GM12878 (cell line): ENCODE data around the gene CACNA1E.

Experiments used
- BRCA1 ChIP-seq: IDR thresholded peaks from 2 replicates; pipeline ENCODE4 v1.6.1; 2011; ENCODE audit warnings: low read depth, low read length, improper control_type of control experiment
- CEBPB ChIP-seq, 2 experiments: fragments of 150-350 bp in 1 of 2; IDR thresholded peaks; 2 replicates each; pipeline ENCODE4 v1.6.1; 2012 to 2014; ENCODE audit warnings: low read depth in 2 of 2, low read length in 2 of 2, borderline replicate concordance in 1 of 2, inconsistent platforms in 1 of 2
- CTCF ChIP-seq, 3 experiments: IDR thresholded peaks in 2 of 3; conservative IDR thresholded peaks in 1 of 3; 2 replicates each; pipeline ENCODE4 v1.5.1; 2011; ENCODE audit warnings: low read depth in 3 of 3, low read length in 3 of 3, mild to moderate bottlenecking in 3 of 3, control low read depth in 2 of 3, moderate library complexity in 2 of 3, inconsistent platforms in 1 of 3, mixed read lengths in 1 of 3; ENCODE audit not compliant: control insufficient read depth in 2 of 3, insufficient read depth in 1 of 3; ENCODE audit errors: extremely low read depth in 1 of 3
- EED ChIP-seq: sonication (generic); IDR thresholded peaks from 2 replicates; pipeline ENCODE4 v1.6.1; 2016; ENCODE audit warnings: antibody characterized with exemption, low read depth
- MAX ChIP-seq: IDR thresholded peaks from 2 replicates; pipeline ENCODE4 v1.6.1; 2012; ENCODE audit warnings: low read depth, low read length, improper control_type of control experiment
- MYB ChIP-seq: fragments of 150-350 bp; IDR thresholded peaks from 2 replicates; pipeline ENCODE4 v1.6.1; 2014; ENCODE audit warnings: mild to moderate bottlenecking, low read depth, low read length, borderline replicate concordance
- PAX8 ChIP-seq: fragments of 450-650 bp; IDR thresholded peaks from 2 replicates; pipeline ENCODE4 v1.6.1; 2017; ENCODE audit warnings: mild to moderate bottlenecking, moderate library complexity
- POLR2AphosphoS2 ChIP-seq: IDR thresholded peaks from 2 replicates; pipeline ENCODE4 v1.6.1; 2011; ENCODE audit warnings: low read depth, mild to moderate bottlenecking, low read length, improper control_type of control experiment, moderate library complexity
- YBX1 ChIP-seq: fragments of 450-650 bp; IDR thresholded peaks from 2 replicates; pipeline ENCODE4 v1.6.1; 2016; ENCODE audit warnings: antibody characterized with exemption
- YY1 ChIP-seq: IDR thresholded peaks from 2 replicates; pipeline ENCODE4 v1.6.1; 2011; ENCODE audit warnings: low read depth, mild to moderate bottlenecking, low read length

GRCh38 chr1:181676269-181676668, 193.0 kb downstream of the CACNA1E start:
- TF ChIP-seq CTCF (IDR thresholded peaks at IDR 0.05 in 2 of 3, conservative IDR thresholded peaks at IDR 0.05 in 1 of 3; ENCODE audit: control insufficient read depth in 2 of 3, extremely low read depth in 1 of 3, insufficient read depth in 1 of 3, low read depth in 3 of 3, low read length in 3 of 3) = peak; percentile 60 to 66 (median 60); a peak in 4 of 6 replicates
- TF ChIP-seq MAX = no peak
- no peak for TF ChIP-seq BRCA1
- no peak for TF ChIP-seq MYB
- TF ChIP-seq YBX1 = no peak
- TF ChIP-seq CEBPB (IDR thresholded peaks at IDR 0.05; ENCODE audit: borderline replicate concordance in 1 of 2, low read depth in 2 of 2, low read length in 2 of 2) = no peak
- no peak for TF ChIP-seq YY1
- no peak for TF ChIP-seq EED
- TF ChIP-seq PAX8 = no peak
- TF ChIP-seq POLR2AphosphoS2 = no peak
